SU-DHL-6 (cell line): ENCODE measurements around the gene SRL.
"Not testable (repeated sequence)": the region's sequence is repeated elsewhere in the genome, so short reads cannot be mapped to it uniquely, and the experiment has no call there.

Source experiments
- H2AFZ ChIP-seq: fragments of 200-600 bp; sonication (generic); 2 replicates; pipeline ENCODE4 v1.6.1; 2014; ENCODE audit warnings: low read depth, mild to moderate bottlenecking, moderate library complexity, mixed read lengths, antibody characterized with exemption, low read length; ENCODE audit not compliant: severe bottlenecking
- H3F3A ChIP-seq: fragments of 200-600 bp; shearing (Covaris generic); 2 replicates; pipeline ENCODE4 v1.6.0; 2016; ENCODE audit warnings: antibody characterized with exemption, mild to moderate bottlenecking; ENCODE audit not compliant: insufficient read depth
- H3K27ac ChIP-seq: fragments of 200-600 bp; sonication (generic); 2 replicates; pipeline ENCODE4 v1.5.1; 2016; ENCODE audit warnings: low read depth, mild to moderate bottlenecking, low read length, moderate library complexity, mixed read lengths
- H3K27me3 ChIP-seq: fragments of 200-600 bp; sonication (generic), shearing (Covaris generic); 2 replicates; pipeline ENCODE4 v1.6.0; 2014; ENCODE audit warnings: mild to moderate bottlenecking, low read length
- H3K36me3 ChIP-seq: fragments of 200-600 bp; sonication (generic); 2 replicates; pipeline ENCODE4 v1.6.1; 2014; ENCODE audit warnings: mild to moderate bottlenecking, low read length, mixed read lengths
- H3K4me2 ChIP-seq: fragments of 300-600, 200-600 bp; shearing (Covaris generic), sonication (generic); 2 replicates; pipeline ENCODE4 v1.6.0; 2014; ENCODE audit warnings: low read length, low read depth, mild to moderate bottlenecking; ENCODE audit not compliant: poor library complexity, severe bottlenecking
- H3K4me3 ChIP-seq: fragments of 200-600 bp; sonication (generic); 2 replicates; pipeline ENCODE4 v1.5.1; 2014; ENCODE audit warnings: antibody characterized with exemption, low read length, mild to moderate bottlenecking, mixed read lengths; ENCODE audit not compliant: insufficient read depth, poor library complexity, severe bottlenecking
- H3K79me2 ChIP-seq: fragments of 200-600 bp; sonication (generic); 2 replicates; pipeline ENCODE4 v1.6.1; 2014; ENCODE audit warnings: mild to moderate bottlenecking, low read length, moderate library complexity; ENCODE audit not compliant: insufficient read depth
- H3K9ac ChIP-seq: fragments of 200-600 bp; sonication (generic); 2 replicates; pipeline ENCODE4 v1.7.0; 2014; ENCODE audit warnings: mild to moderate bottlenecking, low read length
- H3K9me2 ChIP-seq: fragments of 200-600 bp; sonication (generic); replicated peaks from 2 replicates; pipeline ENCODE4 v1.6.1; 2014; ENCODE audit warnings: low read length; ENCODE audit not compliant: insufficient read depth
- H3K9me3 ChIP-seq: fragments of 200-600 bp; sonication (generic); 2 replicates; pipeline ENCODE4 v1.6.1; 2014; ENCODE audit warnings: low read length, mixed read lengths; ENCODE audit not compliant: insufficient read depth
- H4K20me1 ChIP-seq: fragments of 200-600 bp; sonication (generic); 2 replicates; pipeline ENCODE4 v1.6.1; 2014; ENCODE audit warnings: low read depth, mild to moderate bottlenecking, antibody characterized with exemption, low read length, moderate library complexity, mixed read lengths
- EZH2phosphoT487 ChIP-seq: fragments of 200-600 bp; sonication (generic), shearing (Covaris generic); conservative IDR thresholded peaks from 2 replicates; pipeline ENCODE4 v1.6.1; 2018; ENCODE audit warnings: mild to moderate bottlenecking, antibody characterized with exemption, low read length, moderate library complexity, mixed read lengths
- TF ChIP-seq, protein P1 (sequence below): fragments of 200-600 bp; sonication (generic); IDR thresholded peaks from one replicate; pipeline ENCODE4 v1.5.1; 2017; ENCODE audit warnings: antibody characterized with exemption, mild to moderate bottlenecking, low read length, moderate library complexity; ENCODE audit not compliant: insufficient read depth, poor library complexity, severe bottlenecking

Gene SRL

DNA sequence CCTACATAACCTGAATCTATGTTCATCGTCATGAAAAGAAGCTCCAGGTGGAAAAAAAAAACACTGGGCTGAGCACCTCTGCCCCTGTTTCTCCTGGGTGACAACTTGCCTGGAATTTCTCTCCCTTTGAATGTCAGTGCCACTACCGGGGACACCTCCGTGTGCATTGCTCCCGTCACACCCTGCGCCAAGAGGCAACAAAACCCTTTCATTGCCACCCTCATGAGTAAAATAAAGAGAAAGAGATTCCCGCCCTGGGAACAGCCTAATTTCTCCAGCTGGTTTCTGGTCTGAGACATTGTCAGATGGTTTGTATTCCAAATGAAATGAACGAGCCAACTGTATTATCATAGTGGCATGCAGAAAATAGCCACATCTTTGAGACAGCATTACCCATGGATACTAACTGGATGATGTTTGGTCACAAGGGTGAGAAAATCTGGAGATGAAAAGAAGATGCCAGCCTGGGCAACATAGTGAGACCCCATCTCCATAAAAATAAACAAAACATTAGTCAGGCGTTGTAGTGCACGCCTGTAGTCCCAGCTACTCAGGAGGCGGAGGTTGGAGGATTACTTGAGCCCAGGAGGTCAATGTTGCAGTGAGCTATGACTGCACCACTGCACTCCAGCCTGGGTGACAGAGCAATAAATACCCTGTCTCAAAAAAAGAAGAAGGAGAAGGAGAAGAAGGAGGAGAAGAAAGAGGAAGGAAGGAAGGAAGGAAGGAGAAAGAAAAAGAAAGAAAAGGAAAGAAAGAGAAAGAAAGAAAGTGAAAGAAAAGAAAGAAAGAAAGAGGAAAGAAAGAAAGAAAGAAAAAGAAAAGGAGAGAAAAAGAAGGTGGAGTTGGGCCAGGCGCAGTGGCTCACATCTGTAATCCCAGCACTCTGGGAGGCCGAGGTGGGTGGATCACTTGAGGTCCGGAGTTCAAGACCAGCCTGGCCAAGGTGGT, 83.5 kb downstream of the SRL start:
- TF ChIP-seq, protein P1, sequence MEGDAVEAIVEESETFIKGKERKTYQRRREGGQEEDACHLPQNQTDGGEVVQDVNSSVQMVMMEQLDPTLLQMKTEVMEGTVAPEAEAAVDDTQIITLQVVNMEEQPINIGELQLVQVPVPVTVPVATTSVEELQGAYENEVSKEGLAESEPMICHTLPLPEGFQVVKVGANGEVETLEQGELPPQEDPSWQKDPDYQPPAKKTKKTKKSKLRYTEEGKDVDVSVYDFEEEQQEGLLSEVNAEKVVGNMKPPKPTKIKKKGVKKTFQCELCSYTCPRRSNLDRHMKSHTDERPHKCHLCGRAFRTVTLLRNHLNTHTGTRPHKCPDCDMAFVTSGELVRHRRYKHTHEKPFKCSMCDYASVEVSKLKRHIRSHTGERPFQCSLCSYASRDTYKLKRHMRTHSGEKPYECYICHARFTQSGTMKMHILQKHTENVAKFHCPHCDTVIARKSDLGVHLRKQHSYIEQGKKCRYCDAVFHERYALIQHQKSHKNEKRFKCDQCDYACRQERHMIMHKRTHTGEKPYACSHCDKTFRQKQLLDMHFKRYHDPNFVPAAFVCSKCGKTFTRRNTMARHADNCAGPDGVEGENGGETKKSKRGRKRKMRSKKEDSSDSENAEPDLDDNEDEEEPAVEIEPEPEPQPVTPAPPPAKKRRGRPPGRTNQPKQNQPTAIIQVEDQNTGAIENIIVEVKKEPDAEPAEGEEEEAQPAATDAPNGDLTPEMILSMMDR, result no peak
- no peak for TF ChIP-seq EZH2phosphoT487
- Histone ChIP-seq H3K27ac (no peak overlapping the region), H3K9me3 (no peaks in the 10 kb centered on the region)

GRCh38 chr16:4157376-4157825, 84.5 kb downstream of the SRL start:
- no peak overlapping the region for H3K9ac ChIP-seq
- H4K20me1 ChIP-seq, result no peaks in the 10 kb centered on the region

More for the DNA sequence above, 83.5 kb downstream of the SRL start:
- no peaks in the 10 kb centered on the region for H3K9me2 ChIP-seq
- H3K36me3 ChIP-seq, result no peaks in the 10 kb centered on the region
- no peak overlapping the region for H3K9ac ChIP-seq
- H3F3A ChIP-seq, result no peaks in the 10 kb centered on the region
- H3K27me3 ChIP-seq, result no peaks in the 10 kb centered on the region
- H3K4me3 ChIP-seq, result no peak overlapping the region
- H2AFZ ChIP-seq, result no peak overlapping the region
- no peaks in the 10 kb centered on the region for H4K20me1 ChIP-seq
- no peaks in the 10 kb centered on the region for H3K79me2 ChIP-seq
- H3K4me2 ChIP-seq, result no peak overlapping the region

DNA sequence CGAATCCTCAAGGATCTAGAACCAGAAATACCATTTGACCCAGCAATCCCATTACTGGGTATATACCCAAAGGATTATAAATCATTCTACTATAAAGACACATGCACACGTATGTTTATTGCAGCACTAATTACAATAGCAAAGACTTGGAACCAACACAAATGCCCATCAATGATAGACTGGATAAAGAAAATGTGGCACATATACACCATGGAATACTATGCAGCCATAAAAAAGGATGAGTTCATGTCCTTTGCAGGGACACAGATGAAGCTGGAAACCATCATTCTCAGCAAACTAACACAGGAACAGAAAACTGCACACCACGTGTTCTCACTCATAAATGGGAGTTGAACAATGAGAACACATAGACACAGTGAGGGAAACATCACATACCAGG, 85.4 kb downstream of the SRL start:
- not testable (repeated sequence) for H3K4me2 ChIP-seq, H3K79me2 ChIP-seq, H3K36me3 ChIP-seq, H3K27ac ChIP-seq, H3K9ac ChIP-seq, H3K9me2 ChIP-seq, H2AFZ ChIP-seq, H3K9me3 ChIP-seq, H3F3A ChIP-seq, H3K4me3 ChIP-seq, H4K20me1 ChIP-seq, H3K27me3 ChIP-seq

More at GRCh38 chr16:4157376-4157825, 84.5 kb downstream of the SRL start:
- no peaks in the 10 kb centered on the region for H3K9me2 ChIP-seq
- H3K27me3 ChIP-seq, result no peaks in the 10 kb centered on the region
- H3K27ac ChIP-seq, result no peak overlapping the region
- H3K4me2 ChIP-seq, result no peak overlapping the region
- H3K9me3 ChIP-seq, result no peaks in the 10 kb centered on the region
- TF ChIP-seq, protein P1, result no peak
- TF ChIP-seq EZH2phosphoT487, result no peak
- no peaks in the 10 kb centered on the region for H3K79me2 ChIP-seq
- H3K4me3 ChIP-seq, result no peak overlapping the region
- no peaks in the 10 kb centered on the region for H3F3A ChIP-seq
- H3K36me3 ChIP-seq, result no peaks in the 10 kb centered on the region
- no peak overlapping the region for H2AFZ ChIP-seq

GRCh38 chr16:4153364-4153763, 88.5 kb downstream of the SRL start:
- H3K4me2 ChIP-seq, H3K4me3 ChIP-seq, H3K27ac ChIP-seq, H3K79me2 ChIP-seq, H2AFZ ChIP-seq, H3K9me3 ChIP-seq, H3K27me3 ChIP-seq, H4K20me1 ChIP-seq, H3K9ac ChIP-seq, H3F3A ChIP-seq, H3K9me2 ChIP-seq, H3K36me3 ChIP-seq: not testable (repeated sequence)
